K562 (cell line): ENCODE results near the gene CD19. TPM values are rescaled to one million over a fixed set of nuclear protein-coding genes. Genes with fewer than 3 reads are reported as not detected.

Experiments
- ATAC-seq: fragments of 200-7000 bp; cut with Tn5 transposase; 3 replicates; pipeline ENCODE4 v1.9.1; 2020; ENCODE audit warnings: moderate library complexity
- BruUV-seq: library from RNA; stranded (reverse); fragments of 400-500 nt; replicated peaks from 2 replicates; lab custom pipeline; 2021; lab: Mats Ljungman, UMichigan
- CTCF ChIA-PET: fragments of 300-600 bp; formaldehyde crosslinking; extraction: SDS; loops from one replicate; lab custom pipeline; 2021; ENCODE audit warnings: low intra/inter-chr PET ratio; lab: Yijun Ruan, JAX
- POLR2A ChIA-PET: fragments of 300-600, 350-650 bp; sonication (Branson Sonifier 250); formaldehyde crosslinking; extraction: SDS; loops from one replicate; lab custom pipeline; 2021; ENCODE audit warnings: antibody characterized with exemption, inconsistent platforms; lab: Yijun Ruan, JAX
- DNase-seq, 4 experiments: peaks; one replicate each; pipeline versions ENCODE4 v3.0.0 to v3.0.0-alpha.2; 2011 to 2018; ENCODE audit warnings: low spot score in 3 of 4, mixed read lengths in 3 of 4; ENCODE audit errors: extremely low read depth in 1 of 4
- FAIRE-seq: peaks from 2 replicates; lab custom pipeline; 2011; peaks lifted over from hg19 to GRCh38; lab: Jason Lieb, UNC
- H2AFZ ChIP-seq: 2 replicates; pipeline ENCODE4 v1.6.0; 2011; ENCODE audit warnings: low read depth, low read length, control low read depth, inconsistent platforms
- H3K27ac ChIP-seq: fragments of 200-600 bp; 3 replicates; pipeline ENCODE4 v1.8.0; 2011; ENCODE audit warnings: low read depth, mild to moderate bottlenecking, control low read depth, inconsistent platforms, low read length, moderate library complexity, mixed read lengths; ENCODE audit errors: extremely low read depth
- H3K27me3 ChIP-seq, 2 experiments: fragments of 300-600 bp in 1 of 2; 2 replicates in 1 of 2; 3 replicates in 1 of 2; pipeline versions ENCODE4 v1.6.0 to v1.8.0; 2011; ENCODE audit warnings: inconsistent platforms in 2 of 2, low read length in 2 of 2, mild to moderate bottlenecking in 1 of 2, mixed read lengths in 1 of 2, moderate library complexity in 1 of 2; ENCODE audit not compliant: control insufficient read depth in 2 of 2, insufficient read depth in 2 of 2
- H3K36me3 ChIP-seq: fragments of 300-600 bp; 3 replicates; pipeline ENCODE4 v1.8.0; 2011; ENCODE audit warnings: mild to moderate bottlenecking, low read length, inconsistent platforms; ENCODE audit not compliant: control insufficient read depth, insufficient read depth
- H3K4me1 ChIP-seq, 2 experiments: fragments of 200-600 bp in 1 of 2; replicated peaks in 1 of 2; 2 replicates in 1 of 2; 3 replicates in 1 of 2; pipeline versions ENCODE4 v1.5.1 to v1.8.0; 2011; ENCODE audit warnings: inconsistent platforms in 2 of 2, low read length in 2 of 2, mild to moderate bottlenecking in 1 of 2, mixed read lengths in 1 of 2, moderate library complexity in 1 of 2; ENCODE audit not compliant: control insufficient read depth in 2 of 2, insufficient read depth in 2 of 2
- H3K4me2 ChIP-seq: 2 replicates; pipeline ENCODE4 v1.6.1; 2011; ENCODE audit warnings: low read length, control low read depth, inconsistent platforms, mixed read lengths; ENCODE audit not compliant: insufficient read depth
- H3K4me3 ChIP-seq: fragments of 200-600 bp; sonication (generic), shearing (Covaris generic); 2 replicates; pipeline ENCODE4 v1.5.1; 2016; ENCODE audit warnings: control low read depth, inconsistent platforms
- H3K79me2 ChIP-seq: fragments of 200-600 bp; 3 replicates; pipeline ENCODE4 v1.8.0; 2011; ENCODE audit warnings: low read length, inconsistent platforms; ENCODE audit not compliant: control insufficient read depth, insufficient read depth
- H3K9ac ChIP-seq, 2 experiments: 2 replicates each; pipeline versions ENCODE4 v1.6.0 to v1.6.1; 2011; ENCODE audit warnings: low read depth in 2 of 2, low read length in 2 of 2, control low read depth in 1 of 2, inconsistent platforms in 1 of 2, mild to moderate bottlenecking in 1 of 2, mixed read lengths in 1 of 2; ENCODE audit not compliant: insufficient read depth in 1 of 2
- H3K9me1 ChIP-seq: one replicate; pipeline ENCODE4 v1.6.0; 2011; ENCODE audit warnings: inconsistent platforms, mild to moderate bottlenecking, low read length, moderate library complexity; ENCODE audit not compliant: control insufficient read depth, insufficient read depth
- H3K9me3 ChIP-seq: replicated peaks from 2 replicates; pipeline ENCODE4 v1.5.1; 2011; ENCODE audit warnings: low read depth, low read length, inconsistent platforms; ENCODE audit not compliant: control insufficient read depth, insufficient read depth
- H4K20me1 ChIP-seq: replicated peaks from 2 replicates; pipeline ENCODE4 v1.6.1; 2011; ENCODE audit warnings: low read length, inconsistent platforms, mixed read lengths; ENCODE audit not compliant: control insufficient read depth, insufficient read depth
- CGGBP1 ChIP-seq: fragments of 250-450 bp; sonication (Bioruptor Pico); IDR thresholded peaks from 2 replicates; pipeline ENCODE4 v1.9.0; 2021; ENCODE audit warnings: mild to moderate bottlenecking
- MTA3 ChIP-seq: fragments of 450-650 bp; formaldehyde crosslinking; IDR thresholded peaks from 2 replicates; pipeline ENCODE4 v1.6.1; 2017; ENCODE audit warnings: mild to moderate bottlenecking, borderline replicate concordance
- REST ChIP-seq, 2 experiments: fragments of 450-650 bp; formaldehyde crosslinking in 1 of 2; IDR thresholded peaks; 2 replicates each; pipeline versions ENCODE4 v1.4.0 to v1.6.1; 2014 to 2020; ENCODE audit warnings: mild to moderate bottlenecking in 2 of 2, borderline replicate concordance in 1 of 2, low read depth in 1 of 2
- ZBTB9 ChIP-seq: fragments of 450-650 bp; formaldehyde crosslinking; IDR thresholded peaks from 2 replicates; pipeline ENCODE4 v1.4.0; 2020; ENCODE audit warnings: mild to moderate bottlenecking, moderate library complexity
- ZMIZ1 ChIP-seq, 2 experiments: fragments of 150-350 bp in 1 of 2; IDR thresholded peaks; 2 replicates each; pipeline ENCODE4 v1.6.1; 2012 to 2016; ENCODE audit warnings: low read depth in 2 of 2, low read length in 2 of 2, mild to moderate bottlenecking in 1 of 2, moderate library complexity in 1 of 2
- WGBS: fragments of 100-300 bp; shearing (Covaris generic); methylation state at CpG from one replicate; pipeline ENCODE4 v1.1.6; 2016; ENCODE audit warnings: low coverage, mixed read lengths; ENCODE audit not compliant: insufficient coverage; ENCODE audit errors: missing lambda C conversion rate; 5-methylcytosine and 5-hydroxymethylcytosine counted together
- in situ Hi-C: fragments of 300-500 bp; cut with MboI; formaldehyde crosslinking; loops from 4 replicates; pipeline ENCODE4 v1.15.0; 2018; ENCODE audit warnings: inconsistent platforms, mixed read lengths
- intact Hi-C: fragments of 100-400 bp; cut with micrococcal nuclease; formaldehyde crosslinking; loops from 2 replicates; pipeline ENCODE4 v1.14.2; 2022
- polyA plus RNA-seq, 8 experiments: library from polyadenylated mRNA; depleted of rRNA in 4 of 8; stranded (reverse) in 5 of 8; unstranded in 3 of 8; fragments of >200 nt; fragmentation: Nextera tagmentation in 2 of 8; fragmentation: Illumina TruSeq in 1 of 8; extraction: Ambion mirVana in 2 of 8; extraction: Trizol in 1 of 8; gene quantifications; 2 replicates each; pipeline versions ENCODE4 v1.2.1 to v1.2.3, GENCODE V29; 2011 to 2014; ENCODE audit warnings: inconsistent platforms in 1 of 8, missing spikeins in 1 of 8
- total RNA-seq, 7 experiments: library from RNA; depleted of rRNA in 6 of 7; stranded (reverse); fragments of >200 nt in 6 of 7; fragmentation: Illumina TruSeq in 2 of 7; extraction: Trizol in 2 of 7; gene quantifications; 2 replicates each; pipeline versions ENCODE4 v1.2.1 to v1.2.3, GENCODE V29; 2011 to 2021; ENCODE audit warnings: low replicate concordance in 1 of 7

Gene CD19
- total and polyA plus RNA-seq, 9 of the 15 experiments (the other 6 are each of a cell fraction or from before 2014, with no cell fraction given), result 0.27 to 3.7 (median 2.0) TPM; not detected in 1

- Histone ChIP-seq H4K20me1 (no peaks in the 10 kb centered on the region), H3K79me2 (no peaks in the 10 kb centered on the region), H3K4me1 (peaks cover 0 to 34% of the 10 kb centered on the region in 2 experiments; a peak in 1 of 5 replicates), H3K36me3 (peaks cover 31% of the 10 kb centered on the region), H3K9me3 (peaks cover 5% of the 10 kb centered on the region; the same call in 1 of the 2 replicates), H3K27ac (no peak within 1 kb of the TSS), H3K9ac (peak within 1 kb of the TSS in 1 of 2 experiments; percentile 61; a peak in 1 of 4 replicates), H3K9me1 (peaks cover 3% of the 10 kb centered on the region), H3K27me3 (no peaks in the 10 kb centered on the region), H3K4me3 (no peak within 1 kb of the TSS), H2AFZ (no peak within 1 kb of the TSS), H3K4me2 (no peak within 1 kb of the TSS)
- ChIA-PET POLR2A (interaction anchor here (1.3 kb wide), 1 partner anchor 14 kb away, joined by 3 read pairs; no protein-coding TSS in a partner anchor), CTCF (no interaction called here)
- ATAC-seq, result no peak
- intact Hi-C loops (no loop called here), in situ Hi-C loops (loop anchor here (10.0 to 25.0 kb wide), 2 partner anchors 100 to 1228 kb away; no protein-coding TSS in a partner anchor)
- no TSS peak for BruUV-seq
- FAIRE-seq, result no peak
- whole genome bisulfite sequencing, result 86% methylated on average over 6 of the region's 24 CpGs
- DNase-seq, result no peak
- no peak for TF ChIP-seq MTA3
- TF ChIP-seq REST (IDR thresholded peaks at IDR 0.05; ENCODE audit: borderline replicate concordance), result no peak
- no peak for TF ChIP-seq REST (CRISPR knock-in tag; IDR thresholded peaks at IDR 0.05; ENCODE audit: low read depth)
- no peak for TF ChIP-seq ZBTB9 (CRISPR knock-in tag)
- TF ChIP-seq CGGBP1 (CRISPR knock-in tag), result no peak
- TF ChIP-seq ZMIZ1 (IDR thresholded peaks at IDR 0.05; ENCODE audit: low read depth in 2 of 2, low read length in 2 of 2), result no peak
Measured at GRCh38 chr16:28984619-28985135, 52.9 kb downstream of the CD19 start, which contains the start of gene LAT. Gene LAT (plus strand): TSS chr16:28985052. CDS start chr16:28985418, 366 bp downstream.
